CD14-positive monocyte (primary cell): ENCODE results near the gene PIGH. TPM values are rescaled to one million over a fixed set of nuclear protein-coding genes. Genes with fewer than 3 reads are reported as not detected.

Experiments used
- DNase-seq, 3 donors: peaks; one replicate each; pipeline ENCODE4 v3.0.0-alpha.2; 2011 to 2022
- H2AFZ ChIP-seq: 2 replicates; pipeline ENCODE4 v1.6.0; 2012; ENCODE audit warnings: mild to moderate bottlenecking, low read depth, low read length, inconsistent platforms; ENCODE audit not compliant: insufficient read depth, poor library complexity, severe bottlenecking
- H3K27ac ChIP-seq, 2 donors: 1 replicate in 1 of 2; 2 replicates in 1 of 2; pipeline ENCODE4 v1.5.1; 2012 to 2013; ENCODE audit warnings: low read length in 2 of 2, control low read depth in 1 of 2, inconsistent platforms in 1 of 2, low read depth in 1 of 2, mild to moderate bottlenecking in 1 of 2
- H3K27me3 ChIP-seq, 2 donors: one replicate each; pipeline versions ENCODE4 v1.6.0 to v1.6.1; 2011 to 2013; ENCODE audit warnings: low read length in 2 of 2; ENCODE audit not compliant: control insufficient read depth in 2 of 2, insufficient read depth in 2 of 2
- H3K36me3 ChIP-seq, 2 donors: replicated peaks in 1 of 2; 1 replicate in 1 of 2; 2 replicates in 1 of 2; pipeline versions ENCODE4 v1.5.1 to v1.6.1; 2012 to 2013; ENCODE audit warnings: low read length in 2 of 2, control low read depth in 1 of 2, inconsistent platforms in 1 of 2, mild to moderate bottlenecking in 1 of 2; ENCODE audit not compliant: insufficient read depth in 2 of 2, control insufficient read depth in 1 of 2
- H3K4me1 ChIP-seq, 2 donors: 1 replicate in 1 of 2; 2 replicates in 1 of 2; pipeline versions ENCODE4 v1.5.1 to v1.6.1; 2012 to 2013; ENCODE audit warnings: low read length in 2 of 2, control low read depth in 1 of 2, inconsistent platforms in 1 of 2, mild to moderate bottlenecking in 1 of 2, moderate library complexity in 1 of 2; ENCODE audit not compliant: insufficient read depth in 2 of 2, control insufficient read depth in 1 of 2
- H3K4me2 ChIP-seq: replicated peaks from 2 replicates; pipeline ENCODE3; 2012; ENCODE audit warnings: low read length, moderate library complexity, mild to moderate bottlenecking; ENCODE audit not compliant: poor library complexity, severe bottlenecking; ENCODE audit errors: extremely low read depth
- H3K4me3 ChIP-seq, 3 experiments: fragments of 200-600 bp in 1 of 3; sonication (generic) in 1 of 3; replicated peaks in 1 of 3; 1 replicate in 2 of 3; 2 replicates in 1 of 3; pipeline ENCODE4 v1.5.1; 2011 to 2013; ENCODE audit warnings: low read length in 3 of 3, mild to moderate bottlenecking in 3 of 3, control low read depth in 2 of 3, low read depth in 2 of 3, inconsistent platforms in 1 of 3, moderate library complexity in 1 of 3
- H3K79me2 ChIP-seq: 2 replicates; pipeline ENCODE4 v1.6.0; 2012; ENCODE audit warnings: mild to moderate bottlenecking, control low read depth, inconsistent platforms, low read length, moderate library complexity; ENCODE audit not compliant: insufficient read depth
- H3K9ac ChIP-seq: 2 replicates; pipeline ENCODE4 v1.6.0; 2017; ENCODE audit warnings: low read length, mild to moderate bottlenecking; ENCODE audit not compliant: insufficient read depth, poor library complexity, severe bottlenecking
- H3K9me3 ChIP-seq, 2 donors: replicated peaks in 1 of 2; 1 replicate in 1 of 2; 2 replicates in 1 of 2; pipeline versions ENCODE4 v1.5.1 to v1.6.1; 2012 to 2013; ENCODE audit warnings: low read length in 2 of 2, control low read depth in 1 of 2; ENCODE audit not compliant: control insufficient read depth in 1 of 2, insufficient read depth in 1 of 2
- H4K20me1 ChIP-seq: 2 replicates; pipeline ENCODE4 v1.6.0; 2012; ENCODE audit warnings: mild to moderate bottlenecking, low read length, control low read depth, moderate library complexity; ENCODE audit not compliant: insufficient read depth
- H3K27ac Mint-ChIP-seq, 7 donors: one replicate each; pipeline ENCODE4 v1.8.0; 2020; ENCODE audit warnings: mild to moderate bottlenecking in 7 of 7, mixed read lengths in 7 of 7, moderate library complexity in 6 of 7, inconsistent platforms in 2 of 7
- H3K27me3 Mint-ChIP-seq, 3 donors: one replicate each; pipeline ENCODE4 v1.8.0; 2021 to 2022; ENCODE audit warnings: low read depth in 3 of 3, mild to moderate bottlenecking in 3 of 3, mixed read lengths in 3 of 3, moderate library complexity in 3 of 3, inconsistent platforms in 1 of 3
- H3K36me3 Mint-ChIP-seq, 2 donors: one replicate each; pipeline ENCODE4 v1.8.0; 2020; ENCODE audit warnings: mixed read lengths in 2 of 2, inconsistent platforms in 1 of 2, mild to moderate bottlenecking in 1 of 2
- H3K4me1 Mint-ChIP-seq: one replicate; pipeline ENCODE4 v1.8.0; 2020; ENCODE audit warnings: mild to moderate bottlenecking, mixed read lengths
- H3K4me3 Mint-ChIP-seq, 2 donors: one replicate each; pipeline ENCODE4 v1.8.0; 2020; ENCODE audit warnings: mild to moderate bottlenecking in 2 of 2, mixed read lengths in 2 of 2, moderate library complexity in 1 of 2
- H3K9me3 Mint-ChIP-seq, 7 donors: one replicate each; pipeline ENCODE4 v1.8.0; 2020 to 2022; ENCODE audit warnings: mixed read lengths in 7 of 7, mild to moderate bottlenecking in 6 of 7, moderate library complexity in 6 of 7, inconsistent platforms in 2 of 7
- CTCF ChIP-seq: fragments of 200-600 bp; IDR thresholded peaks from one replicate; pipeline ENCODE4 v1.8.0; 2022; ENCODE audit warnings: antibody characterized with exemption, mild to moderate bottlenecking
- WGBS: methylation state at CpG from one replicate; pipeline ENCODE4 v1.1.5; 2013; ENCODE audit warnings: missing lambda C conversion rate; ENCODE audit not compliant: insufficient coverage; 5-methylcytosine and 5-hydroxymethylcytosine counted together
- intact Hi-C, 2 donors: fragments of 100-400 bp; cut with micrococcal nuclease; formaldehyde crosslinking; loops; one replicate each; pipeline versions ENCODE4 v1.15.0 to v1.15.1; 2023
- polyA plus RNA-seq, 3 donors: library from polyadenylated mRNA; depleted of rRNA in 1 of 3; unstranded in 2 of 3; stranded (reverse) in 1 of 3; fragments of 300-500 nt in 2 of 3; fragments of >200 nt in 1 of 3; fragmentation: Illumina TruSeq in 2 of 3; gene quantifications; 1 replicate in 2 of 3; 2 replicates in 1 of 3; pipeline ENCODE4 v1.2.3, GENCODE V29; 2012 to 2021

PIGH gene
- polyA plus RNA-seq, 3 donors = 14.6 to 35.5 (median 18.0) TPM

GRCh38 chr14:67623114-67623513 lies 23.0 kb upstream of the PIGH start:
- DNase-seq = no peak

GRCh38 chr14:67622675-67623074 lies 22.6 kb upstream of the PIGH start:
- Histone ChIP-seq H3K4me2 (no peak overlapping the region), H3K9ac (no peak overlapping the region), H3K27ac (no peak overlapping the region), H3K27me3 (peaks cover 4 to 10% of the 10 kb centered on the region in 2 donors), H3K79me2 (no peaks in the 10 kb centered on the region), H3K36me3 (no peaks in the 10 kb centered on the region), H4K20me1 (no peaks in the 10 kb centered on the region), H3K9me3 (no peaks in the 10 kb centered on the region), H3K4me1 (peaks cover 16 to 20% of the 10 kb centered on the region in 2 donors), H2AFZ (no peak overlapping the region), H3K4me3 (no peak overlapping the region)
- H3K4me3 Mint-ChIP-seq = peak overlapping the region in 1 of 2 donors; percentile 1
- DNase-seq = no peak
- peaks cover 24% of the 10 kb centered on the region for H3K4me1 Mint-ChIP-seq
- intact Hi-C loops = no loop called here
- H3K27ac Mint-ChIP-seq = no peak overlapping the region
- peaks cover 11 to 27% (median 23%) of the 10 kb centered on the region in 3 donors for H3K27me3 Mint-ChIP-seq
- H3K36me3 Mint-ChIP-seq = no peaks in the 10 kb centered on the region
- WGBS = no CpG with 5 or more reads among the region's 4 CpGs
- no peaks in the 10 kb centered on the region for H3K9me3 Mint-ChIP-seq
- TF ChIP-seq CTCF = no peak

More at GRCh38 chr14:67623114-67623513, 23.0 kb upstream of the PIGH start:
- TF ChIP-seq CTCF = no peak
- no CpG with 5 or more reads among the region's 2 CpGs for WGBS
- intact Hi-C loops = no loop called here
- Mint-ChIP-seq H3K36me3 (no peaks in the 10 kb centered on the region), H3K9me3 (no peaks in the 10 kb centered on the region), H3K27me3 (peaks cover 11 to 27% (median 23%) of the 10 kb centered on the region in 3 donors), H3K4me1 (peaks cover 24% of the 10 kb centered on the region), H3K4me3 (no peak overlapping the region), H3K27ac (no peak overlapping the region)
- no peaks in the 10 kb centered on the region for H3K9me3 ChIP-seq
- no peak overlapping the region for H3K27ac ChIP-seq
- no peak overlapping the region for H3K4me2 ChIP-seq
- H3K4me3 ChIP-seq = no peak overlapping the region
- no peak overlapping the region for H3K9ac ChIP-seq
- no peaks in the 10 kb centered on the region for H3K79me2 ChIP-seq
- H2AFZ ChIP-seq = no peak overlapping the region
- H4K20me1 ChIP-seq = no peaks in the 10 kb centered on the region
- no peaks in the 10 kb centered on the region for H3K36me3 ChIP-seq
- H3K4me1 ChIP-seq = peaks cover 16 to 20% of the 10 kb centered on the region in 2 donors
- peaks cover 4 to 10% of the 10 kb centered on the region in 2 donors for H3K27me3 ChIP-seq
